MM.1S (cell line): ENCODE data around the gene STON2.

ENCODE experiments used
- DNase-seq: peaks from one replicate; pipeline ENCODE4 v3.0.0-alpha.2; 2015
- H2AFZ ChIP-seq: fragments of 300-600 bp; sonication (generic); 2 replicates; pipeline ENCODE4 v1.6.0; 2016; ENCODE audit warnings: antibody characterized with exemption, low read length
- H3F3A ChIP-seq: fragments of 300-600 bp; sonication (generic); 2 replicates; pipeline ENCODE4 v1.6.1; 2016; ENCODE audit warnings: mild to moderate bottlenecking, antibody characterized with exemption, low read length, moderate library complexity, mixed read lengths; ENCODE audit not compliant: insufficient read depth
- H3K27ac ChIP-seq: fragments of 300-600 bp; sonication (generic); 2 replicates; pipeline ENCODE4 v1.5.1; 2016; ENCODE audit warnings: mild to moderate bottlenecking, low read length
- H3K27me3 ChIP-seq: fragments of 300-600 bp; sonication (generic); replicated peaks from 2 replicates; pipeline ENCODE4 v1.6.0; 2016; ENCODE audit warnings: low read length; ENCODE audit not compliant: insufficient read depth
- H3K36me3 ChIP-seq: fragments of 300-600 bp; sonication (generic); replicated peaks from 2 replicates; pipeline ENCODE4 v1.6.1; 2016; ENCODE audit warnings: mild to moderate bottlenecking, low read length, mixed read lengths; ENCODE audit not compliant: insufficient read depth
- H3K4me1 ChIP-seq: fragments of 300-600 bp; sonication (generic); 2 replicates; pipeline ENCODE4 v1.6.1; 2016; ENCODE audit warnings: low read length, mixed read lengths
- H3K4me2 ChIP-seq: fragments of 300-600 bp; sonication (generic); 2 replicates; pipeline ENCODE4 v1.6.0; 2016; ENCODE audit warnings: low read depth, low read length
- H3K4me3 ChIP-seq: fragments of 300-600 bp; sonication (generic); 2 replicates; pipeline ENCODE4 v1.5.1; 2016; ENCODE audit warnings: low read length, mixed read lengths
- H3K79me2 ChIP-seq: fragments of 300-600 bp; sonication (generic); 2 replicates; pipeline ENCODE4 v1.6.1; 2016; ENCODE audit warnings: mixed run types, low read length, mixed read lengths
- H3K9ac ChIP-seq: fragments of 300-600 bp; sonication (generic); 2 replicates; pipeline ENCODE4 v1.6.1; 2016; ENCODE audit warnings: low read length, mixed read lengths
- H3K9me2 ChIP-seq: fragments of 300-600 bp; sonication (generic); replicated peaks from 2 replicates; pipeline ENCODE4 v1.6.1; 2016; ENCODE audit warnings: mild to moderate bottlenecking, low read length, mixed read lengths; ENCODE audit not compliant: insufficient read depth
- H3K9me3 ChIP-seq: fragments of 300-600 bp; sonication (generic); replicated peaks from 2 replicates; pipeline ENCODE4 v1.6.1; 2016; ENCODE audit warnings: mild to moderate bottlenecking, low read length, mixed read lengths; ENCODE audit not compliant: insufficient read depth
- H4K20me1 ChIP-seq: fragments of 300-600 bp; sonication (generic); 2 replicates; pipeline ENCODE4 v1.6.1; 2016; ENCODE audit warnings: mild to moderate bottlenecking, low read length, moderate library complexity, mixed read lengths; ENCODE audit not compliant: insufficient read depth
- CTCF ChIP-seq: fragments of 300-600 bp; sonication (generic); IDR thresholded peaks from 2 replicates; pipeline ENCODE4 v1.5.1; 2016; ENCODE audit warnings: antibody characterized with exemption, low read length, mixed read lengths
- EZH2 ChIP-seq: fragments of 300-600 bp; sonication (generic); optimal IDR thresholded peaks from 2 replicates; pipeline ENCODE3; 2017; ENCODE audit warnings: low read depth, mild to moderate bottlenecking, antibody characterized with exemption, low read length, mixed read lengths
- EZH2phosphoT487 ChIP-seq: fragments of 300-600 bp; sonication (generic); IDR thresholded peaks from 2 replicates; pipeline ENCODE4 v1.6.1; 2018; ENCODE audit warnings: antibody characterized with exemption, low read length

Gene STON2

GRCh38 chr14:81332725-81333124 lies 67.4 kb downstream of the STON2 start:
- Histone ChIP-seq H3F3A (peaks cover 3% of the 10 kb centered on the region; the same call in 1 of the 2 replicates), H3K79me2 (no peaks in the 10 kb centered on the region), H3K9ac (no peak overlapping the region), H3K36me3 (no peaks in the 10 kb centered on the region), H3K27me3 (no peaks in the 10 kb centered on the region), H3K4me3 (no peak overlapping the region), H2AFZ (no peak overlapping the region), H3K9me2 (no peaks in the 10 kb centered on the region), H3K9me3 (no peaks in the 10 kb centered on the region), H4K20me1 (no peaks in the 10 kb centered on the region), H3K4me2 (no peak overlapping the region), H3K4me1 (0 out of 2 replicates have a peak, but pooled peaks cover 10% of the 10 kb centered on the region), H3K27ac (no peak overlapping the region)
- DNase-seq: no peak
- TF ChIP-seq EZH2phosphoT487 (no peak), CTCF (no peak), EZH2 (no peak)

- DNase-seq: no peak
- H3K27ac ChIP-seq: no peak overlapping the region
- H3K4me3 ChIP-seq: no peak overlapping the region
- no peak overlapping the region for H3K4me2 ChIP-seq
- TF ChIP-seq EZH2phosphoT487 (no peak), CTCF (no peak), EZH2 (no peak)
- no peaks in the 10 kb centered on the region for H3K27me3 ChIP-seq
- H3K9ac ChIP-seq: no peak overlapping the region
- no peak overlapping the region for H2AFZ ChIP-seq
- H3F3A ChIP-seq: peaks cover 3% of the 10 kb centered on the region; the same call in 1 of the 2 replicates
- H3K36me3 ChIP-seq: no peaks in the 10 kb centered on the region
- 0 out of 2 replicates have a peak, but pooled peaks cover 10% of the 10 kb centered on the region for H3K4me1 ChIP-seq
- no peaks in the 10 kb centered on the region for H3K9me2 ChIP-seq
- H4K20me1 ChIP-seq: no peaks in the 10 kb centered on the region
- no peaks in the 10 kb centered on the region for H3K79me2 ChIP-seq
- no peaks in the 10 kb centered on the region for H3K9me3 ChIP-seq
Observed at GRCh38 chr14:81331229-81332021, 68.7 kb downstream of the STON2 start.

GRCh38 chr14:81330619-81331122 lies 69.5 kb downstream of the STON2 start:
- Histone ChIP-seq H3K27ac (no peak overlapping the region), H3K4me1 (0 out of 2 replicates have a peak, but pooled peaks cover 10% of the 10 kb centered on the region), H3F3A (peaks cover 3% of the 10 kb centered on the region; the same call in 1 of the 2 replicates), H3K4me2 (no peak overlapping the region), H3K9me2 (no peaks in the 10 kb centered on the region), H4K20me1 (no peaks in the 10 kb centered on the region), H3K79me2 (no peaks in the 10 kb centered on the region), H3K36me3 (no peaks in the 10 kb centered on the region), H3K27me3 (no peaks in the 10 kb centered on the region), H3K4me3 (no peak overlapping the region), H2AFZ (no peak overlapping the region), H3K9me3 (no peaks in the 10 kb centered on the region), H3K9ac (no peak overlapping the region)
- no peak for DNase-seq
- TF ChIP-seq CTCF: no peak
- TF ChIP-seq EZH2: no peak
- TF ChIP-seq EZH2phosphoT487: no peak
